Activated CD4-positive, CD25-positive, alpha-beta regulatory T cell treated with anti-CD3 and anti-CD28 coated beads, Interleukin-2, amount 50 U/mL, for 24 hours (primary cell): ENCODE measurements around the gene CRHR1.
"Not testable (repeated sequence)": the region's sequence is repeated elsewhere in the genome, so short reads cannot be mapped to it uniquely, and the experiment has no call there.

Experiments
- ATAC-seq, 2 donors: fragments of 150-1000 bp; cut with Tn5 transposase; one replicate each; pipeline ENCODE4 v1.10.0; 2021; ENCODE audit warnings: mild to moderate bottlenecking in 1 of 2, moderate library complexity in 1 of 2

CRHR1 gene

GRCh38 chr17:45846646-45847045, 62.5 kb downstream of the CRHR1 start:
- ATAC-seq, result no peak

GRCh38 chr17:45847101-45847500, 63.0 kb downstream of the CRHR1 start:
- ATAC-seq, result no peak

- no peak for ATAC-seq
Measured at GRCh38 chr17:45847747-45848146, 63.6 kb downstream of the CRHR1 start.

- ATAC-seq, result no peak
Measured at GRCh38 chr17:45848405-45848804, 64.3 kb downstream of the CRHR1 start.

DNA sequence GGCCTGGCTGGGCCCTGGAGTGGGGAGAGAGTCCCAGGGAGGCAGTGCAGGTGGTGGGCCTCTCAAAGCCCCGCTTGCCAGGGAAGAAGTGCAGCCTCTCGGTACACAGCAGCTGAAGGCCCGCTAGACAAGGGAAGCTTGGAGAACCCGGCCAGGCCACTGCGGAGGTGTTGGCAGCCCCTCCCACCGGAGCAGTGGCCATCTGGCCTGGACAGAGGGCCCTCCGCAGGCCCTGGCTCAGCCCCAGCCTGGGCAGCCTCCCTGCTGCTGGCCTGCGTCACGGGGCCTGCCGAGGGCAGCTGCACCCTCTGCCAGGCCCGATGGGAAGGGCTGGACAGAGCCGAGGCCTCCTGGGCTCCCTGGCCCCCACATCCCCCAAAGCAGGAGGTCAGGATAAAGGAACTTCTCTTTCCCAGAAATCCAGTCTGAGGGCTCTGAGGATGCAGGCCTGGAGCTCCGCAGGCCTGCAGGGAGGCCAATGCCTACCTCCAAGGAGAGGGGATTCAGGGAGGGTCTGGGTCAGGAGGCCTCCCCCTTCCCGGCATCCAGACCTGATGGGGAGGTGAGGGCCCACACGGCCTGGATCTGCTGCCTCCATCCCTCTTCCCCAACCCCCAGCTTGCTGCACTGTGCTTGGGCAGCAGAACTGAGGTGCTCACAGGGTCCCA, 64.9 kb downstream of the CRHR1 start:
- ATAC-seq, result no peak

DNA sequence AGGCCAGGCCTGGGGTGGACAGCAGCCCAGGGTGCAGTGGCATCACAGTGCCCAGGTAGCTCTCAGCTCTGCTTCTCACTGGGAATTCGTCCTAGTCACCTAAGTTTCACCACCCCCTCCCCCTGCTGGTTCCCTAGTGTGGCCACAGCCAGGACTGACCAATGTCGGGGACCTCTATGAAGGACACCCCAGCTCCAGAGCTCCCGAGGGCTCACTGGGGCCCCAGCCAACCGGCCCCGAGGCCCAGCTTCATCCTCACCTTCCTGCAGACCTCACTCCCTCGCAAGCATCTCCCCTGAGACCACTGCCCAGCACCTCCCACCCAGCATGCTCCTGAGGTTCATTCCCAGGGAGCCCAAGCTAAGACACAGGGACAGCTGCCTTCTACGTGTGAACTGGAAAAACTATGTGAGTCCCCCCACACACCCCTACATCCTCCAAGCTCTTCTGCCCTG, 65.4 kb downstream of the CRHR1 start:
- no peak for ATAC-seq

DNA sequence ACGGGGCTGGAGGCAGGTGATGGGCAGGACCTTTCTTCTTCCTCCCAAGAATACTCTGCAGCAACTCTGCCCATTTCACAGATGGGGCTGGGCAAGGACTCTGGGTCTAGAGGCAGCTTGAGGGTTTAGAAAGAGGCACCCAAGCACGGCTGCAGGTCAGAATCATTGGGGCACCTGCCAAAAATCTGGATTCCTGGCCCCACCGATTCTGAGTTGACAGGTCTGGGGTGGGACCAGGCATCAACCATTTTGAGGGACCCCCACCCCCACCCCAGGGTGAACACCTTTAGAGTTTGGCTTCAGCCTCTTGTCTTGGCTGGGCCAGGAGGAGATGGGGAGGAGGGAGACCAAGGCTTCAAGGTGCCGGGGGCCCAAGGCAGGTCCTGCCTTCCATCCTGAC, 65.9 kb downstream of the CRHR1 start:
- ATAC-seq, result no peak

- ATAC-seq, result no peak
Measured at GRCh38 chr17:45850468-45850867, 66.3 kb downstream of the CRHR1 start.

DNA sequence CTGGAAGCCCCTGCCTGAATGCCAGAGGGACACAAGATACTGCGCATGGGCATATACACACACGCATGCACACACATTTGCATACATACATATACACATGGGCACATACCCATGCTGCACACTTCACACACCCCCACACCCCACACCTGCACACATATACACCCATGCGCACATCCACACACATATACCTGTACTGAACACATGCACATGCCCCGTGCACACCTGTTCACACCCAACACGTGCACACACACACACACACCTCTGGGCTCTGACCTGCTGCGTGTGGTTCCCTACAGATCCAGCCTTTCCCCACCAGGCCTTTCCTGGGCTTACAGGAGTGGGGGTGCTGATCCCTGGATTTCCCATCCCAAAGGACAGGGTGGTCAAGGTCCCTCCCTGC, 66.9 kb downstream of the CRHR1 start:
- ATAC-seq, result no peak

- ATAC-seq, result no peak
Measured at GRCh38 chr17:45851464-45851863, 67.3 kb downstream of the CRHR1 start.

DNA sequence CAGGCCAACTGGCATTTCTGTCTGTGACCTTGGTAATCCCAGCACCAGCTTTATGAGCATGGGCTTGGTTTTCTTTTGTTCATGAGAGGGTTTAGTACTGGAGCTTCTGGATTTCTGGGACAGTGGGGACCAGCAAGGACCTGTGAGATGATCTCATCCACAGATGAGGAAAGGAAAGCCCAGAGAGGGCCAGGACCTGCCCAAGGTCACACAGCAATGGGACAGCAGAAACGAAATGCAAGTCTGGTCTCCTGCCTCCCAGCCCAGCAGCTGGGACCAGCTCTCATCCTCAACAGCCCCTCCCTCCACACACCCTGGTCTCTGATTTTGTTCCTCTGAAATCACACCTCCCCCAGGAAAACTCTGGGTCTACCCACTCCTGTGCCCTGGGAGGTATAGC, 67.8 kb downstream of the CRHR1 start:
- ATAC-seq, result no peak

- no peak for ATAC-seq
Measured at GRCh38 chr17:45852535-45853297, 68.6 kb downstream of the CRHR1 start.

DNA sequence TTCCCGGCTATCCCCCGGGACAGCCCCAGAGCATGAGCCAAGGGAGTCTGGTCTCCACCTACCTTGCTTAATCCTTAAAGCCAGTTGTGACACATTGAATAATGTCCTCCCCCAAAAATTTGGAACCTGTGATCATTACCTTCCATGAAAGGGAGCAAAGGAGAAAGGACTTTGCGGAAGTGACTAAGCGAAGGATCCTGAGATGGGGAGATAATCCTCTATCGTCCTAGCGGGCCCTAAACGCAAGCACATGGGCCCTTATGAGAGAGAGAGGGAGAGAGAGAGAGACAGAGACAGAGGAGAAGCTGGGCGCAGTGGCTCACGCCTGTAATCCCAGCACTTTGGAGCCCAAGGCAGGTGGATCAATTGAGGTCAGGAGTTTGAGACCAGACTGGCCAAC, 70.1 kb downstream of the CRHR1 start:
- no peak for ATAC-seq

DNA sequence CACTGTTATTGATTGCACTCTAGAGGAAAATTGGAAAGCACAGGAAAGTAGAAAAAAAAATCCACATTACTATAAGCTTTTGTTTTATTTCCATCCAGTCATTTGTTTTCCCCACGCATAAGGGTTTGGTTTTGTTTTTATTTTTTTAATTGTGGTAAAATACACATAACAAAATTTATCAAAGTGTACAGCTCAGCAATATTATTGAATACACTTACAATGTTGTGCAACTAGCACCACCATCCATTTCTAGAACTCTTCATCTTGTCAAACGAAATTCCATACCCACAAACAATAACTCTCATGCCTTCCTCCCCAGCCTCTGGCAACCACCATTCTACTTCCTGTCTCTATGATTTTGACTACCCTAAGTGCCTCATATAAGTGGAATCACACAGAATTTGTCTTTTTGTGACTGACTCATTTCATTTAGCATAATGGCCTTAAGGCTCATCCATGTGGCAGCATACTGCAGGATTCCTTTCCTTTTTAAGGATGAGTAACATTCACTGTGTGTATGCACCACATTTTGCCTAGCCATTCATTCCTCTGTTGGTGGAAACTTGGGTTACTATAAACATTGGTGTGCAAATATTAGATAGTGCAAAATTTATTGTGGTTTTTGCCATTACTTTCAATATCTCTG, 71.7 kb downstream of the CRHR1 start:
- no peak for ATAC-seq

DNA sequence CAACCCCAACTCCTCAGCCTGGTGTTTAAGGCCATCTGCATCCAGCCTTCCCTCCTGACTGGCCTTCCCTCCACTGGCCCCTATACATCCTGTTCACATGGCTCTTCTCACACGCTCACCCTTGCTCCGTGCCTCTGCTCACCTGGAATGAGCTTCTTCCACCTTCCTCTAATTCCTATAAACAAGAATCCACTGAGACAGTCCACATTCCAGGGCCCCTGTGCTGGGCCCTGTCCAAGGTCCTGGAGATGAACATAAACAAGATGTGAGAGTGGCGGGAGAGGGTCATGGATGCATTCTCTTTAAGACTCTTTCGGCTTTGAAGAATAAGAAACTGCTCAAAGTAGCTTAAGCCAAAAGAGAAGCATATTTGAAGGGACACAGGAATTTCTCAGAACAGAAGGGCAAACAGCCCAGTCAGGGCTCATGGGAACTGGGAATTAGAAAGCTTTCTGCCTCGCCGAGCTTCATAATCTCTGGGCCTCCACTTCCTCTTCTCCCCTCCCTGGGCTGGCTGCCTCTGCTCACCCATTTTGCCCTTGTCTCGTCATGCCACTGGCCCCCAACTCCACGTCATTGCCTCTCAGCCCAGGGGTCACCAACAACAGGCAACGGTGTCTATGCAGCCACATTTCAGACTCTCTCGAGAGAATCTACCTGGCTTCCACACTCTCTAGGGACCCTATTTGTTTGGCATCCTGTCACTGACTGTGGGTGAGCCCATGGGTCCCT, 74.0 kb downstream of the CRHR1 start:
- no peak for ATAC-seq

DNA sequence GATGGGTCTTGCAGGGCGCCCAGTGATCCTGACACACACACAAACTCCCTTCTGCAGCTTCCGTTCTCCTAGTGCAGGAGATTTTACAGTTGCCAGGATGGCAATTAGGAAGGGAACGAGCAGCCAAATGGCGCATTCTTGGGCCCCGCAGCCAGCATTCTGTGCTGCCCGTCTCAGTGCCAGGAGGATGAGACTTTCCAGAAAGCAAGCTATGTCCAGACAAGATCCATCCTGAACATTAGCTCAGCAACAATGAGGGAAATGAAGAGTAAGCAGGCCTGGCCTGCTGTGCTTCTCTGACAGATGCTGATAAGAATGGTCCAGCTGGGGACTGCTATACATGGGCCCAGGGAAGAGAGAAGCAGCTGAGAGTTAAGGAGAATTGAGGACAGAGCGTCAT, 77.0 kb downstream of the CRHR1 start:
- ATAC-seq, result no peak

GRCh38 chr17:45862127-45862526, 78.0 kb downstream of the CRHR1 start:
- ATAC-seq, result not testable (repeated sequence)

- no peak for ATAC-seq
Measured at GRCh38 chr17:45863857-45864654, 79.9 kb downstream of the CRHR1 start.

DNA sequence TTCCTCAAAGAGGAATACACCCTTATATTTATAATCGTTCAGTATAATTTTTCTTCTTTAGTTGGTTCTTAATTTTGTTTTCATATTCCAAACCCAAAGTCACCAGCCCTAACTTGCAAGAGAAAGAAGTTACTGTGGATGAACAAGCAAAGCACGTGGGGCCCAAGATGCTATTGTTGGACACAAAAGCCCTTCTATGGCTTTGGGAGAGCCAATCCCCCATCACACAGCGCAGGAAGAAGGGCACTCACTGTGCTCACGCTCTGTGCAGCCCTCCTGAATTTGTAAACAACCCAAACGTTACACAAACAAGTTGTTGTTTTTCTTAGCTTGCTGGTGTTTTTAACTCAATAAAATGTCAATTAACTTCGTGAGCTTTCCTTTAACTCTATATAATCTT, 83.1 kb downstream of the CRHR1 start:
- no peak for ATAC-seq

- ATAC-seq, result no peak
Measured at GRCh38 chr17:45867702-45868101, 83.6 kb downstream of the CRHR1 start.

DNA sequence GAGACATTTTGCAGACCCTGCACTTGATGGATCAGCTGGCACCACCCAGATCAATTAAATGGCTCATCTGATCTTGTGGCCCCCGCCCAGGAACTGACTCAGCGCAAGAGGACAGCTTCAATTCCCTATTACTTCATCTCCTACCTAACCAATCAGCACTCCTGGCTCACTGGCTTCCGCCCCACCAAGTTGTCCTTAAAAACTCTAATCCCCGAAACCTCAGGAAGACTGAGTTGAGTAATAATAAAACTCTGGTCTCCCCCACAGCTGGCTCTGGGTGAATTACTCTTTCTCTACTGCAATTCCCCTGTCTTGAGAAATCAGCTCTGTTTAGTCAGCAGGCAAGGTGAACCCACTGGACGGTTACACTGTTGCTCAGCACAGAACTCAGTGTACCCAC, 84.2 kb downstream of the CRHR1 start:
- no peak for ATAC-seq

DNA sequence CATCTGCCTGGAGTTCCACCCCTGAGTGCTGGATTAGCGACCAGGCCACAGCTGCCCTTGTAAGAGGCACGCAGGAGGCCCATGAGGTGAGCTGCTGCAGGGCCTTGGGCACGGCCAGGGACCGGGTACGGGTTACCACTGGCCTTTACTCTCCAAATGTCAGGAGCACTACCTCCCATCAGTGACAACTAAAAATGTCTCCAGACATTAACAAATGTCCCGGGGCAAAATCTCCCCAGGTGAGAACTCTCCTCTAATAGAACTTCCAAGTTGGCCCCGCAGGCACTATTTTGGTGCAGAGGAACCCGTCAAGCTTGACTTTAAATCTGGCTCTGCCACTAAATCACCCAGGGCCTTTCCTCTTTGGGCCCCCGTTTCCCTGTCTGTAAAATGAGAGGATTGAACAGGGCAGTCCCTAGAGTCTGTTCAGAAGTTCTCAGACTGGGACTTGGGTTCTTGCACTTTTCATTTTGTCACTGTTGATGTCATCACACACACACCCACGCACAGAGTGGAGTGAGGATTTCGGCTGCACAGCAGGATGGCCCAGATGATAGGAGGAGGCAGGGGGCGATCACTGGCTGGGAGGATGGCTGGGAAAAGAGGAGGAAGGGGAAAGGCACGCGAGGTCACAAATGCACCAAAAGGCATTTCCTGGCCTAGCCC, 85.7 kb downstream of the CRHR1 start:
- ATAC-seq, result no peak
